K562 treated with DMSO at 1 percent for 12 hours (cell line): ENCODE data around the gene DNAJC9. TPM values are rescaled to one million over a fixed set of nuclear protein-coding genes. Genes with fewer than 3 reads are reported as not detected.

ENCODE experiments used
- total RNA-seq: library from RNA; unstranded; fragments of 300-600 nt; gene quantifications from 2 replicates; pipeline ENCODE4 v1.2.3, GENCODE V29; 2022; ENCODE audit not compliant: insufficient read depth

DNAJC9 gene
- 62.8 and 99.4 TPM in 2 replicates for total RNA-seq

DNA sequence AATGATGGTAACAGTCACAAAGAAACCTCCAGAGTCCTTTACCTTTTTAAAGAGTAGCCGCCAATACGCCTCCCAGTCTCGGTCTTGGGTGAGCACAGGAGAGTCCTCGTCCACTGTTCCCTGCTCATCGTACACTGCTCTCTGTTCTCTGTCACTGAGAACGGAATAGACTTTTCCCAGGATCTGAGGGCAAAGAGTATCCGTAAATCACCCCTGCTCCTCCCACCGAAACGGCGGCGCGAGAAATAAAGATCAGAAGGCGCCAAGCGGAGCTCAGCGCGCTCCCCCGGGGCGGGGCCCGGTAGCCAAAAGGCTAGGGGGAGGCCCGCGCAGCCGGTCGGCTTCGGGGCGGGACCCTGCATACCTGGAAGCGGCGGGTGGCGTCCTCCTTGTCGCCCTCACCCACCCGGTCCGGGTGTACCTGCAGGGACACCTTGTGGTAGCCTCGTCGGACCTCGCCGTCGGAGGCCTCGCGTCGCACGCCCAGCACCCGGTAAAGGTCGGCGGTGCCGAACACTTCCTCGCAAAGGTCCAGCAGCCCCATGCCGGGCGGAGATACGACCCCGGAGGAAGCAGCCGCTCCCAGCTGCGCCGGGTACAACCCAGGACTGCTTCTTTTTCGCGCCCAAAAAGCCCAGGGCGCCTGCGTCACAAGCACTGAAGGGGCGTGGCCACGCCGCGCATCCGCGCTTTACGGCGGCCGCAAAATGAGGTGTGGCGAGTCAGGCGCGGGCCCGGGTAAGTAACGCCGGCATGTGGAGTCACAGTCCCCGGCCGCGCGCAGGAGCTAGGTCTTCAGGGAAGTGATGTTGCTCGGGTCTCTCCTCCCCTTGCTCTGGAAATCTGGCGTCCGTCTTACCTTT, at the start of gene DNAJC9:
Gene DNAJC9, minus strand, starts transcription at position 610 of the 863 bp plus-strand sequence. Its CDS starts 66 bp downstream, at position 544.

DNA sequence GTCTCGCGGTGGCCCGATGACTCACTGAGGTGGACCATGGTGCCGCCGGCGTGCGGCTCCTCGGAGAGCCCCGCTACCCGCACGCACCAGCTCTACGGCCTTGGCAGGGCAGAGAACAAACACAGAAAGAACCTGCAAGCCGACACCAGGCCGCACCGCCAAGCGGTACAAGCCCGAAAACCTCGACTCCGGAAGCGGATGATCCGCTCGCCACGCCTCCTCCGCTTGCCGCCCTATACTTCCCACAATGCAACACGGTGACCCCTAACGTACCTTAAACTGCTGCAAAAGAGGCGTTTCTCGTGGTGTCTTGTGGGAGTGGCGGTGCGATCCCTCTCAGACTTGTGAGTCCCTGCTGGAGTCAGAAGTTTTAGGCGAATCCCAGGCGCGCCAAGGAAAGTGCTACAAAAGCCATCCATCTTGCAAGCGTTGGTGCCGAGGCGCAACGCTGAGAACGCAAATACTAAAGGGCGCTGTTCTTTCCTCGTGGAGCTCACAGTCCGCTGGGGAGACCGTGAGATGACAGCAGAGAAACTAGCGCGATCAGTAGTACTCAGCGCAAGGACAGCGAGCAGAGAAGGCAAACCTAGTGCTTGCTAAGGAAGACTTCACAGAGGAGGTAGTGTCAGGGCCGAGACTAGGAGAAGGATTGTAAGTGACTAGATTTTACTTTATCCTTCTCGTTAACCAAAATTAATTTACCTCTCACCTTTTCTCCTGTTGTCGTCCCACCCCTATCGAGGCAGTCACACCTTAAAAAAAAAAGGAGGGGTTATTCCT, 5.6 kb upstream of the DNAJC9 start, which contains the start of gene MRPS16:
Gene MRPS16, minus strand, starts transcription at position 200 of the 780 bp plus-strand sequence. Its CDS starts 162 bp downstream, at position 38.

Other genes with a start within 250 kb of the DNAJC9 start
- gene P4HA1, start 150.4 kb downstream of the DNAJC9 start, total RNA-seq = 16.3 and 30.6 TPM in 2 replicates
- gene NUDT13, start 136.8 kb downstream of the DNAJC9 start, total RNA-seq = 2.1 and 3.7 TPM in 2 replicates
- 15.6 and 25.9 TPM in 2 replicates for gene ECD, start 79.2 kb downstream of the DNAJC9 start, total RNA-seq
- 16.3 and 19.8 TPM in 2 replicates for gene FAM149B1, start 79.1 kb downstream of the DNAJC9 start, total RNA-seq
- 57.6 and 73.9 TPM in 2 replicates for gene MRPS16, start 5.4 kb upstream of the DNAJC9 start, total RNA-seq
- gene CFAP70, start 111.6 kb upstream of the DNAJC9 start, total RNA-seq = 4.9 and 9.3 TPM in 2 replicates
- 70.0 and 115 TPM in 2 replicates for gene ANXA7, start 166.8 kb upstream of the DNAJC9 start, total RNA-seq
- gene MSS51, start 186.3 kb upstream of the DNAJC9 start, total RNA-seq = 0.74 and 3.2 TPM in 2 replicates
- gene PPP3CB, start 248.8 kb upstream of the DNAJC9 start, total RNA-seq = 10.4 and 28.9 TPM in 2 replicates